Loucy (cell line): Measurements from ENCODE around the gene ALG8.
A peak's percentile ranks its signal among the peaks of the same experiment; 100 is the strongest.

Experiments used
- H2AFZ ChIP-seq: fragments of 200-600 bp; sonication (generic); 2 replicates; pipeline ENCODE4 v1.6.0; 2016; ENCODE audit warnings: antibody characterized with exemption, mild to moderate bottlenecking, low read length, moderate library complexity
- H3F3A ChIP-seq: fragments of 200-600 bp; 2 replicates; pipeline ENCODE4 v1.6.0; 2016; ENCODE audit warnings: antibody characterized with exemption, low read depth, mild to moderate bottlenecking
- H3K27me3 ChIP-seq: fragments of 200-600 bp; sonication (generic); 2 replicates; pipeline ENCODE4 v1.6.1; 2014; ENCODE audit warnings: low read length, mild to moderate bottlenecking; ENCODE audit not compliant: insufficient read depth, poor library complexity, severe bottlenecking
- H3K36me3 ChIP-seq: fragments of 200-600 bp; sonication (generic); 2 replicates; pipeline ENCODE4 v1.6.1; 2016; ENCODE audit warnings: low read length; ENCODE audit not compliant: insufficient read depth
- H3K4me1 ChIP-seq: fragments of 200-600 bp; sonication (generic); 2 replicates; pipeline ENCODE4 v1.5.1; 2014; ENCODE audit warnings: low read length, mild to moderate bottlenecking; ENCODE audit not compliant: insufficient read depth, poor library complexity, severe bottlenecking
- H3K4me2 ChIP-seq: fragments of 200-600 bp; sonication (generic); 2 replicates; pipeline ENCODE4 v1.6.0; 2014; ENCODE audit warnings: antibody characterized with exemption, low read length, low read depth, mild to moderate bottlenecking; ENCODE audit not compliant: poor library complexity, severe bottlenecking
- H3K4me3 ChIP-seq: fragments of 200-600 bp; sonication (generic); 2 replicates; pipeline ENCODE4 v1.5.1; 2014; ENCODE audit warnings: low read length, mild to moderate bottlenecking, mixed read lengths; ENCODE audit not compliant: poor library complexity, severe bottlenecking
- H3K79me2 ChIP-seq: fragments of 200-600 bp; sonication (generic); 2 replicates; pipeline ENCODE4 v1.6.1; 2014; ENCODE audit warnings: low read length; ENCODE audit not compliant: insufficient read depth
- H3K9ac ChIP-seq: fragments of 200-600 bp; sonication (generic); 2 replicates; pipeline ENCODE4 v1.6.0; 2014; ENCODE audit warnings: mild to moderate bottlenecking, low read depth, low read length, moderate library complexity; ENCODE audit not compliant: poor library complexity, severe bottlenecking
- H3K9me2 ChIP-seq: fragments of 200-600 bp; sonication (generic); replicated peaks from 2 replicates; pipeline ENCODE4 v1.6.1; 2016; ENCODE audit warnings: low read depth, low read length, mixed read lengths
- H3K9me3 ChIP-seq: fragments of 200-600 bp; sonication (generic); 2 replicates; pipeline ENCODE4 v1.6.1; 2014; ENCODE audit warnings: mild to moderate bottlenecking, antibody characterized with exemption, low read length, low read depth; ENCODE audit not compliant: insufficient read depth
- H4K20me1 ChIP-seq: fragments of 200-600 bp; sonication (generic); 2 replicates; pipeline ENCODE4 v1.6.0; 2014; ENCODE audit warnings: antibody characterized with exemption, low read length, mild to moderate bottlenecking; ENCODE audit not compliant: insufficient read depth, poor library complexity, severe bottlenecking
- CTCF ChIP-seq: fragments of 200-600 bp; sonication (generic); conservative IDR thresholded peaks from 2 replicates; pipeline ENCODE4 v1.5.1; 2014; ENCODE audit warnings: mild to moderate bottlenecking, antibody characterized with exemption, low read length
- EZH2phosphoT487 ChIP-seq: fragments of 200-600 bp; IDR thresholded peaks from 2 replicates; pipeline ENCODE4 v1.6.1; 2018; ENCODE audit warnings: antibody characterized with exemption, mild to moderate bottlenecking, moderate library complexity, borderline replicate concordance

ALG8 gene

GRCh38 chr11:78187366-78188285, 48.2 kb upstream of the ALG8 start:
- Histone ChIP-seq H3K79me2 (peaks cover 18% of the 10 kb centered on the region; the same call in 1 of the 2 replicates), H3K4me2 (peak overlapping the region; percentile 90), H3K9ac (peak overlapping the region; percentile 75), H3K4me1 (peaks cover 34% of the 10 kb centered on the region), H2AFZ (peak overlapping the region; percentile 84), H3F3A (no peaks in the 10 kb centered on the region), H3K36me3 (no peaks in the 10 kb centered on the region), H3K9me2 (no peaks in the 10 kb centered on the region), H4K20me1 (no peaks in the 10 kb centered on the region), H3K4me3 (peak overlapping the region; percentile 87), H3K9me3 (no peaks in the 10 kb centered on the region), H3K27me3 (no peaks in the 10 kb centered on the region)
- TF ChIP-seq CTCF: no peak
- no peak for TF ChIP-seq EZH2phosphoT487

DNA sequence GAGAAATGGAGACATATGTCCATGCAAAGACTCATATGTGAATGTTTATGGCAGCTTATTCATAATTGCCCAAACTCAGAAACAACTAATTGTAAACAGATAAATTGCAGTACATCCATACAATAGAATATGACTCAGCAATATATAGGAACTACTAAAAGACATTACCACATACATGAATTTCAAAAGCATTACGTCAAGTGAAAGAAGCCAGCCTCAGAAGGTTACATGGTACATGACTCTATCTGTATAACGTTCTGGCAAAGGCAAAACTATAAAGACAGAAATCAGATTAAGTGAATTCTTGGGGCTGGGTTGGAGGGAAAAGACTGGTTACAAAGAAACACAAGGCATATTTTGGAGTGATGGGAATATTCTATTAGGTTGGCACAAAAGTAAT, 41.8 kb upstream of the ALG8 start:
- Histone ChIP-seq H3K9me3 (no peaks in the 10 kb centered on the region), H3K27me3 (no peaks in the 10 kb centered on the region), H3K9ac (no peak overlapping the region), H4K20me1 (no peaks in the 10 kb centered on the region), H3K36me3 (no peaks in the 10 kb centered on the region), H3F3A (no peaks in the 10 kb centered on the region), H2AFZ (no peak overlapping the region), H3K79me2 (no peaks in the 10 kb centered on the region), H3K9me2 (no peaks in the 10 kb centered on the region), H3K4me1 (no peaks in the 10 kb centered on the region), H3K4me3 (no peak overlapping the region), H3K4me2 (no peak overlapping the region)
- no peak for TF ChIP-seq CTCF
- no peak for TF ChIP-seq EZH2phosphoT487

DNA sequence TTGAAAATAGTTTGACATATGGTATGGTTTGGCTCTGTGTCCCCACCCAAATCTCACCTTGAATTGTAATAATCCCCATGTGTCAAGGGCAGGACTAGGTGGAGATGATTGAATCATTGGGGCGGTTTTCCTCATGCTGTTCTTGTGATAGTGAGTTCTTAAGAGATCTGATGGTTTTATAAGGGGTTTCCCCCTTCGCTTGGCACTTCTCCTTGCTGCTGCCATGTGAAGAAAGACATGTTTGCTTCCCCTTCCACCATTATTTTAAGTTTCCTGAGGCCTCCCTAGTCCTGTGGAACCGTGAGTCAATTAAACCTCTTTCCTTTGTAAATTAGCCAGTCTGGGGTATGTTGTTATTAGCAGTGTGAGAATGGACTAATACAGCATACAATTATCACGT, 41.3 kb upstream of the ALG8 start:
- TF ChIP-seq CTCF (no peak), EZH2phosphoT487 (no peak)
- H3K79me2 ChIP-seq: no peaks in the 10 kb centered on the region
- no peak overlapping the region for H3K4me3 ChIP-seq
- H2AFZ ChIP-seq: no peak overlapping the region
- no peaks in the 10 kb centered on the region for H3K36me3 ChIP-seq
- no peak overlapping the region for H3K4me2 ChIP-seq
- H3K27me3 ChIP-seq: no peaks in the 10 kb centered on the region
- H4K20me1 ChIP-seq: no peaks in the 10 kb centered on the region
- H3F3A ChIP-seq: no peaks in the 10 kb centered on the region
- H3K9me3 ChIP-seq: no peaks in the 10 kb centered on the region
- H3K9ac ChIP-seq: no peak overlapping the region
- H3K9me2 ChIP-seq: no peaks in the 10 kb centered on the region
- no peaks in the 10 kb centered on the region for H3K4me1 ChIP-seq
